Measurements from ENCODE around the gene KCNQ4. TPM values are rescaled to one million over a fixed set of nuclear protein-coding genes. Genes with fewer than 3 reads are reported as not detected.

KCNQ4 gene
- total RNA-seq = not detected

DNA sequence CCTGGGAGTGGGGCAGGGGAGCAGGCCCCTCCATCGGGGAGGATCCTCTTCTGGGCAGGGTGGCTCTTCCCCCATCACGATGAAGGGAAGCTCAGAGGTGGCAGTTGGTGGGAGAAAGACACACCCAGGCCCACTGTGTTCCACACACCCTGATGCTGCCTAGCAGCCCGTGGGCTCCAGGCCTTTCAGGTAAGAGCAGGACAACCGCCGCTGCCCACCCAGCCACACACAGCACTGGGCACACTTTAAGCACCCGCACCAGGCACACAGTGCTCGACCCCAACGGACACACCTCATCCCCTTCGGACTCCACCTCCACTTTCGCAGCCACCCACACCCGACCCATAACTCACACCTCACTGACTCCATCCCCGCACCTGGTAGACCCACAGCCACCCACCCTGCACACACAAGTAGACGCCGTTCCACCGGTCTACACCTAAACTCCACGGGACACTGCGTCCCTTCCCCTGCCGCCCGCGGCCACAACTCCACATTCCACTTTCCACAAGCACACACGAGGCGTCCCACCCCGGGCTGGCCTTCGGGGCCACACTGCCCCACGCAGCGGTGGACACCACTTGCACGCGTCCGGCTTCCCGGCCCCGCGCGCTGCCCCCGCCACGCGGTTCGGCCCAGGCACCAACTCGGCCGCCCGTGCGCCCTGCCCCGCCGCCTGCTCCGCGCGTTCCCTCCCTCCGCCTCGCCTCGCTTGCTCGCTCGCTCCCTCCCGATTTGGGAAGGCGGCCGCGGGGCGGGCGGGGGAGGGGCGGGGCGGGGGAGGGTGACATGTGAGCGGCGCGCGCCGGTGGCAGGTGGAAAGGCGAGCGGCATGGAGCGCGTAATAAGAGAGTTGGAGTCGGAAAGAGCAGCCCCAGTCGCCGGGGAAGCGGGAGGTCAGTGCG is at the start of gene KCNQ4:
Gene KCNQ4, plus strand, starts transcription at position 787 of the 905 bp plus-strand sequence. CDS start 307 bp downstream, outside the sequence.
- DNase-seq = no peak

DNA sequence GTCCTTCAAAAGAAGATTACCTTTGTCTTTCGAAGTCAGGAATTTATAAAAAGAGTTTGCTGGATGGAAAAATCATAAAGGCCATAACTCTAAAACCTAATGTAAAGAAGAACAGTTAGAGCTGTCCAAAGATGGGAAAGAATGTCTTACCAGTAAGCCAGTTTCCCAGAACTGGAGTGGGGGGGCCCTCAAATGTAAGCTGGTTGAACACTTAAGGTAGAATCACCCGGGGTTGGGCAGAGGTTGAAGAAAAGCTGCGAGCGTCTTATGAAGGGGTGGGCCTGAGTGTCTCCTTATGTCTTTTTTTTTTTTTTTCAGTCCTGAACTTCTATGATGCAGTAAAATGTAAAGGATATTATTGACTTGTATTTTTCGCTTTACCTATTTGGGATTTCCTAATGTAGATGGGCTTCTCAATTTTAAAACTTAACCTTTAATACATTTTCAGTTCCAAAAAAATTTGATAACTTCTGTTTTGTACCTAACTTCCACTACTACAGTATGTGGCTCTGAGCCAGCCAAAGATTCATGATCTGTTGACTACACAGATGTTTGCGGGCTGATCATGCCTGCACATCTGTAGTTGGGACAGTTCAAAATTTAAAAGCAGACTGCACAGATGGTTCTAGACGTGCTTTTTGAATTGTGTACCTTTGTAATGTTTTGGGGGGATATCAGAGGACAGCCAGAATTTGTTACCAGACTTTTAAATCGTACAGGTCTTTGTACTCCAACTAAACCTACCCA is 48.5 kb upstream of the KCNQ4 start:
- no peak for DNase-seq

DNA sequence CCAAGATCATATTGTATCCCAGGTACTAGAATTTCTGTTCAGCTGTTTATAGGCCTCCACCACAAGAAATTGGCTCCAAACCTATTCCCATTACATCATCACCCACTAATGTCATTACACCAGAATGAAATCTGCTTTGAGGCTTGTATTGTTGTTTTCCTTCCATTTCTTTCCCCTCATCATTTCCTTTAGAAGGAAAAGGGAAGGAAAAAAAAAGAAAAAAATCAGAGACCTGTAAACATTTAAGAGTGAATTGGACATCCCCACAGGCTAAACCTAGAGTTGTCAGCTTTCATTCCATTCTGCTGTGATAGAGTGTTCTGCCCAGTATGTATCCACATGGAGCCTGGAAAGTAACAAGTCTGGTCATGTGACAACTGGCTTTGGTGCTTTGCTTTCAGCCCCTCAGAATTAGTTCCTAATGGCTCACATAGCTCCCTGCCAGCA is 47.5 kb upstream of the KCNQ4 start:
- no peak for DNase-seq

DNA sequence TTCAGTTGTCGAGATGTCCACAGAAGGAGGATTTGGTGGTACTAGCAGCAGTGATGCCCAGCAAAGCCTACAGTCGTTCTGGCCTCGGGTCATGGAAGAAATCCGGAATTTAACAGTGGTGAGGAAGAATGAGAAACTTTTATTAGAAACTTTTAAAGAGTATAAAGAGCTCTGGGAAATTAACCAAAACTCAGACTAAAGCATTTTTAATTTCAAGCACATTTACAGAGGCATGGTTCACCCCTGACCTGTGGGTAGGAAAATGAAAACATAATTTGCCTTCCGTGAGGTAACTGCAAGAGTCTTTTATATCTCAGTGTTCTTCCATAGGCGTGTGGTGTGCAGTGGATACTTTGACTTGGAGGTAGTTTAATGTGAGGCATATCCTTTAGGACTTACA is 44.8 kb upstream of the KCNQ4 start:
- DNase-seq = no peak

DNA sequence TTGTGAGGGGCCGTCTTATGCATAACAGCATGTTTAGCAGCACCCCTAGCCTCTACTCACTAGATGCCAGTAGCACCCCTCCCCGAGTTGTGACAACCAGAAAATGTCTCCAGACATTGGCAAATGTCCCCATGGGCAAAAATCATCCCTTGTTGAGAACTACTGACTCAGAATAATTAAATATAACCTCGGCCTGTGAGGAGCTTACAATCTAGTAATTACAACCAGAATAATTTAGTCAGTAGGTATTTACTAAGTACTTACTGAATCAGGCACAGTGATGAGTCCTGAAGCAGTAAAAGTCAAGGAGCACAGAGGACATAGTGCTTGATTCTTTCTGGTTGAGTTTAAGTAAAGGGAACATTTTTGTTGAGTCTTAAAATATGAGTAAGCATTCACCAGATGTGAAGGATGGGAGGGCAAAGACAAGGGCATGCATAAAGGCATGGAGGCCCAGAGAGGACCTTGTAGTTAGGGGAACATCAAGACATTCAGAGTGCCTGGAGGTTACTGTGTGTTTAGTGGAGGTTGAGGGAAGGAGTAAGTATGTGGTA is 44.1 kb upstream of the KCNQ4 start:
- DNase-seq = no peak

DNA sequence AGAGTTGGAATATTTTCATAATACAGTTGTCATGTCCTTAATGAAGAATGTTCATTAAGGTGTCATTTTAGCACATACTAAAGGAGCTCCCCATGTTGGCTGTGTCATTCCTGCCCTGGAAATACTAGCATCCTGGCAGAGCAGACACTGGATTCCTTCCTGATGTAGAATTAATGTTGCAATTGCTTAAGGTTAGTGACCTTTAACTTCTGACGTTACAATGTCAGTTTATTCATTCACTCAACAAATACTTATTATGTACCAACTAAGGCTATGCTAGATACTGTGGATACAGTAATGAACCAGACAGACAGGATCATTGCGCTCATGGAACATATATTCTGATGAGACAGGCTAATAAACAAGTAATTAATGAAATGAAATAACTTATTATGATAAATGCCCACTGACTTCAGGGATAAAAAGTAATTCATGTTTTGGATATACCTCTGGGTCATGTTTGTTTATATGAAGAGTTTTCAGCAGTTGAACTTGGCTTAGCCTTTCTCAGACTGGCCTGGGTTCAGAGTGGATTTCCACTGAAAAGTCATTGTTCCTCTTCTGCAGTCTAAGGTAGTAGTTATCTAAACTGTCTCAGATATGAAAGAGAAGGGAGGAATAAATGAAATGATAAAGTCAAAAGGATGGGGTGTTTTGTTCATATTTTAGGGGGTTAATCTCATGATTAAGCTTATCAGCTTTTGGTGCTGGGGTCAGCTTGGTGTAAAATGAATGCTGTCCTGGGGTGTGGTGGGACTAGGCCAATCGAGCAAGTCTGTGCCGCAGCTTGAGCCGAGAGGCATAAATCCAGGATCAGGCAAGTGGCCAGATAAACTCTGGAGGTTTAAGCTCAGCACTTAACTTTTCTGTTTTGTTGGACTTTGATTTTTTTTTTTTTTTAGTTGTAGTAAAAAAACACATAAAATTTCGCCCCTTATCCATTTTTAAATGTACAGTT is 43.3 kb upstream of the KCNQ4 start:
- DNase-seq = no peak

DNA sequence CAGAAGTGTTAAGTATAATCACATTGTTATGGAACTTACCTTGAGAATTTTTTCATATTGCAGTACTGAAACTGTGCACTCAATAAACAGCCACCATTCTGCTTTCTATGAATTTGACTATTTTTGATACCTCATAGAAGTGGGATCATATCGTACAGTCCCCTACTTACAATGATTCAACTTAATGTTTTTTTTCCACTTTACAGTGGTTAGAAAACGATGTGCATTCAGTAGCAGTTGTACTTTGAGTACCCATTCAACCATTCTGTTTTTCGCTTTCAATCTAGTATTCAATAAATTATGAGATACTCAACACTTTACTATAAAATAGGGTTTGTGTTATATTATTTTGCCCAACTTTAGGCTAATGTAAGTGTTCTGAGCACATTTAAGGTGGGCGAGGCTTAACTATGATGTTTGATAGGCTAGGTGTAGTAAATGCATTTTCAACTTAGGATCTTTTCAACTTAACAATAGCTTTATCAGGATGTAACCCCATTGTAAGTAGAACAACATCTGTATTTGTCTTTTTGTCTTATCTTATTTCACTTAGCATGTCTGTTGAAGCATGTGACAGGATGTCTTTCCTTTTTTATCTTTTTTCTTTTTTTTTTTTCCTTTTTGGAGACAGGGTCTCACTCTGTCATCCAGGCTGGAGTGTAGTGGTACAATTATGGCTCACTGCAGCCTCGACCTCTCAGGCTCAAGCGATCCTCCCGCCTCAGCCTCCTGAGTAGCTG is 42.4 kb upstream of the KCNQ4 start:
- no peak for DNase-seq

DNA sequence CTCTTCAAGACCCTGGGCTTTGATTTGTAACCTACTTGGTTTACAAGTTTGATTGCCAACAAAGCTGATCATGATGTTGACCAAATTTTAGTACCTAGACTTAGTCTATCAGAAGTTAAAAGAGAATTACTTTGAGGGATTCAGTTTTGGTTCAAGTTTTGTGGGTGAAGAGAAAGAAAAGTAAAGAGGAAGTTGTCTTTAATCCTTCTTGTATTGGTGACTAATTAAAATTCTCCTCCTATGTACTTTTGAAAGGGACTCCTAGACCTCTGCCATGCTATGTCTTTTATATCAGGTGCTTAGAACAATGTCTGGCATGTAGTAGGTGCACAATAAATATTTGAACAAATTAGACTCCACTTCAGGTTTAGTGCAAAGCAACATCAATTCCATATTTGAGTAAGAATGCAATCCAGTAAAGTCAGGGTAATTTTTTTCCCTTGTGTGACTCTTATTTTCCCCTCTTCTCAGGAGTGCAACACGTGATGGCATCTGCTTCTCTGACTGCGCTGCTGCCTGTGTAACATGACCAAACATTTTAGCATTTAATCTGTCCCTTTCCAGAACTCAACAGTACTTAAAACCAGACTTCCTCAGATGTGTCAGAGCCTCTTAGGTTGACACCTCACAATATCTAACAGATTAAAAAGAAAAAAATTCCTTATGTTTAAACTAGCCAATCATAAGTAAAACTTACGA is 41.1 kb upstream of the KCNQ4 start:
- DNase-seq = no peak

DNA sequence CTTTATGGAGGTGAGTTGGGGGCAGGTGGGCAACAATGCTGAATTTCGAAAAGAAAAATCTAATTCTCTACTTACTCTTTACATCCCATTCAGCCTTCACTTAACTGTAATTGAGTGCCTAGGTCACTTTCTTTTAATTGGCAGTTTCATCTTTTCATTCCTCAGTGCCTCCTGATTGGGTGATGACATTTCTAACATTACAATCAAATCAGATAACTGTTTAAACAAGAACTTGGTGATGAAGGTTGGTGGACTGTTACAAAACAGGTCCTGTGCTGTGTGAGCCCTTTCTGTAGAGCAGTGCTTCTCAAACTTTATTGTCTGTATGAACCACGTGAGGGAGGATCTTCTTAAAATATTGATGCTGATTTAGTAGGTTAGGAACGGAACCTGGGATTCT is 40.1 kb upstream of the KCNQ4 start:
- DNase-seq = no peak

DNA sequence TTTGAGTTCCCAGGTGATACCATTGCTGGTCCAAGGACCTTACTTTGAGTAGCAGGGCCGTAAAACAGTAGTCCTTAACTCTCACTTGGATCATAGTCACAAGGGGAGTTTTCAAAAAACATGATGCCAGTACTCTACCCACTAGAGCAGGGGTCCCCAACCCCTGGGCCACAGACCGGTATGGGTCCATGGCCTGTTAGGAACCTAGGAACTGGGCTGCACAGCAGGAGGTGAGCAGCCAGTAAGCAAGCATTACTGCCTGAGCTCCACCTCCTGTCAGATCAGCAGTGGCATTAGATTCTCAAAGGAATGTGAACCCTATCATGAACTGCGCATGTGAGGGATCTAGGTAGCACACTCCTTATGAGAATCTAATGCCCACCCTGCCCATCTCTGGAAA is 39.7 kb upstream of the KCNQ4 start:
- no peak for DNase-seq

DNA sequence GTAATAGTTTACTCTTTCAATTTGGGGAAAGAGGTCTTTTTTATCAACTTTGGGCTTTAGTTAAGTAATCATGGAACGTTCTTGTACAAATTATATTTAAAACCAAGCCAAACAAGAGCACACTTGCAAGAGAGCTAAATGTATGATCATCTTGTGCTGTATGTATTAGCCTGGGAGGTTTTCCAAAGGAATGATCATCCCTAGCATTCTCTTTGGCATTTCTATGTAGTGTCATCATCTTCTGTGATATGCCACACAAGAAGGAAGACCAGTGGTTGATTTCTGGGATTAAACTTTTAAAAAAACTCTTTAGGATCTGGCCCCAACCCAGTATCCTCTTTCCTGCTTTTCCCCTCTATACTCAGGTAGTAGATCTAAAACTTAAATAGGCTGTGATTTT is 38.4 kb upstream of the KCNQ4 start:
- no peak for DNase-seq

DNA sequence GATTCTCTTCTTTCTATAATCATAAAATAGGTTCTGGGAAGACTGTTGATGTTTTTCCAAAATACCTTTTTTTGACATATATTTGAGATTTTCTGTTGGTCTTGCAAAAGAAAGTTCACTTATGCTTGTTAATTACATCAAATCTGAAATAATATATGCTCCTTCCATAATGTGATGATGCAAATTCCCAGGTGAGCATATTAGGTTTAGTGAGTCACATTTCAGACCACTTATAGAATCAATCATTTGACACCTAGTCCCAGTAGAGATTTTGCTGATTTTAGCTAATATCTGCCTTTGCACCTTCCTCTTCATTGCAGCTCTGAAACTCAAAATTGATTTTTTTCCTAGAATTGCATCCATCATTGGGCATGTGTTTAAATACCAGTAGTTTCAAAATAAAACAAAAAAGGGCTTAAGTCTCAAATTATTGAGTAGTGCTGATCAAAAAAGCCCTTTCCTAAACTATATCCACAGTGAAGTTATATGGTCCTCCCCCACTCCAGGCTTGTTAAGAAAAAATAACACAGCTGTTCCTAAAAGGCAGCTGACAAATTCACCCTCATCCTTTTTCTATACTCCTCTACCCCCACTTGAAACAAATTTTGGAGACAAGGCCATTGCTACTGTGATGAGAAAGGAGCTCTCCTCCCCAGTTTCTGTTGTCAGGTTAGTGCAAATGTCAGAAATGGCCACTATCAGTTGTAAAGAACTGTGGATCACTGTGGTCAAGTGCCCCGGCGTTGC is 37.1 kb upstream of the KCNQ4 start:
- no peak for DNase-seq

DNA sequence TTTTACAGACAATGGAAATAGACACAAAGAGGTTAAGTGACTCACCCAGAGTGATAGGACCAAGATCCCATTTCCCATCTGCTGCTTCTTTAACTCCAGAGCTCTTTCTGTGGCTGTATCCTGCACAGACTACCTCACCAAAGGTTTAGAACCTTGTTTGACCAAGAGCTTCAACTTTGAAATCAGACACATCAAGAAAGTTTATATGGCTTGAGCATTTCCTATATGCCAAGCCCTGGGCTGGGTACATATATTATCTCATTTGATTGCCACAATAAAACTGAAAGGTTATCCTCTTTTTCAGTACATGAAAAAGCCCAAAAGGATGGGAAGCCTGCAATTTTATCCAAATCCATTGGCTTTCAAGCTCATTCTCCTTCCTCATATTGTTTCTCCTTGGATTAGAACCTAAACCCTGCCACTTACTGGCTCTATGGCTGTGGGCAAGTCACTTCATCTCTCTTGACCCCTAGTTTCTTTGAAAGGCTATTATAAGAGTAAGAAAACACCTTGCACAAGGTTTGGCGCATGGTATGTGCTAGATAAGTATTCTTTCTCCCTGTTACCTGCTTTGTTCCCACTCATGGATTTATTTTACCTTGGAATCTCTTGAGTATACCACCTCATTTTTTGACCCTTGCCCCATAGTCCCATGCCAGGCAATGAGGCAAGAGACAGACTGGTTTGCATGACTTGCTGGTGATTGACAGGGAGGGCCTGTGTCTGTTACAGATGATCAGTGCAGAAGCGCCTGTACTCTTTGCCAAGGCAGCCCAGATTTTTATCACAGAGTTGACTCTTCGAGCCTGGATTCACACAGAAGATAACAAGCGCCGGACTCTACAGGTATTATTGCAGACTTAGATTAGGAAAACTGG is 34.5 kb upstream of the KCNQ4 start:
- no peak for DNase-seq

DNA sequence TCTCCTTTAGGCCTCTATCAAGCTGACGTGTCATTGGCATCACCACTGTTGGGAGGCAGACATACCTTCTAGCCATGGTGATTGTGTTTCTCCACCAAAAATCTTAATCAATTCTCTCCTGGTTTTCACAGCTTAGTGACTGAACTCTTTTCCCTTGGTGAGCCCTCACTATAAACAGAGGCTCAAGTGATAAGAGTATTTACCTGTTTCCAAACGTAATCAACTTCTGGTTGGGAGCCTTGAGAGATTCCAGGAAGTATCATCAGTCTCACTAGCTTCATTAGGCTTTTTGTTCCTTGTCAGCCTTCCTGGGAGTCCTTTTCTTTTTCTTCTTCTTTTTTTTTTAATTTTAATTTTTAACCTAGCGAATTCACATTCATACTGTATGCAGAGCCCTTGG is 33.8 kb upstream of the KCNQ4 start:
- DNase-seq = no peak

DNA sequence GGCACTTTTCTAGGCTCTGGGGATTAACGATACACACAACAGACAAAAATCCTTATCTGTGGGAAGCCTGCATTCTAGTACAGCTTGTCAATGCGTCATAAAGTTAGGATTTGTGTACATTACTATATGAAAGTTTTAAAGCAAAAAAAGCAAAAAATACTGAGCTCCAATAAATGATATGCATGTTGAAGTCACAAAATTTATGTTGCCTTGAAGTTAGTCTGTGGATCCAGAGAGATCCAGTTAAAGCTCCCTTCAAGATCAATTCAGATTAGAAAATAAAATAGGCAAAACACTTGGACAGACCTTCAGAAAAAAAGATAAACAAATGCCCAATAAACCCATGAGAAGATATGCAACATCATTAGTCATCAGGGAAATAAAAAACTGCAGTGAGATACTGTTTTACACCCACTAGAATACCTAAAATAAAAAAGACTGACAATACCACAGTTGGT is 33.1 kb upstream of the KCNQ4 start:
- no peak for DNase-seq

DNA sequence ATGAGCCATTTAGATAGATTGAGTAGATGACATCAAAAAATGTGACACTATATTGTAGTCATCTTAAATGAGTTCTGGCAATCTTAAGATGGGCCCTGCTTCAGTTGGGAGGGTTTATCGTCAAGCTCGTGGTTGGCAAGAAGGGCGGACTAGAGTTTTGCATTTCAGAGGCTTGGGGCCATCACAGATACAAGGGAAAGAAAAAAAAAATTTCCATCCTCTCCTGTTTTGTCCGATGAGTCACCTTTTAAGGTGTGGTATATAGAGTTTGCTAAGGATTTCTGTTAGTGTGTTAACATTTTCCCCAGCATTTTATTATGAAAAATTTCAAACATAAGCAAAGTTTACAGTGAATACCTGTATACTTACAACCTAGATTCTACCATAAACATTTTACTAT is 31.8 kb upstream of the KCNQ4 start:
- DNase-seq = no peak

DNA sequence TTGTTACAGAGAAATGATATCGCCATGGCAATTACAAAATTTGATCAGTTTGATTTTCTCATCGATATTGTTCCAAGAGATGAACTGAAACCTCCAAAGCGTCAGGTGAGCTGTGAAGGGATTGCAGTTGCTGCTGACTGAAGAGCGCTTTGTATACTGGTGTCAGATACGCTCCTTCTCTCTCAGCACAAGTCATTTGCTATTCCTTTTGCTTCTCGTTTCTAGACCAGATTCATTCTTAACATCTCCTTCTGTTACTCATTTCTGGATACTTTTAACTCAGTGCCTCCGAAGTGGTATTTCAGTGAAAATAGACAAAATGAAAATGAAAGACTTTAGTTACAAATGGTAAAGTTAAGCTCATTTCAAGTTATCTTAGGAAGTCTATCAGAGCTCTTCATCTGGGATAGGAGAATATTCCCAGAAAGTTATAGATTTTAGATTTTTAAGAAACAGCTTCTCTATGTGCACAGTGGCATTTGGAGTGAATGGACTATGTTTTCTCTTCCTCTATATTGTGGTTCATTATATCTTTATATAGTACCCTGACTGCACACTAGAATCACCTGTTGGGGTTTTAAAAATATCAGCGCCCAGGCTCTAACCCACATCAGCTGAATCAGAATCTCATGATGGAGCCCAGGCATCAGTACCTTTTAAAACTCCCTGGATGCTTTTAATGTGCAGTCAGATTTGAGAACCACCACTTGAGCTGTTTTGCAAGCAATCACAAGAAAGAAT is 30.3 kb upstream of the KCNQ4 start:
- DNase-seq = no peak

DNA sequence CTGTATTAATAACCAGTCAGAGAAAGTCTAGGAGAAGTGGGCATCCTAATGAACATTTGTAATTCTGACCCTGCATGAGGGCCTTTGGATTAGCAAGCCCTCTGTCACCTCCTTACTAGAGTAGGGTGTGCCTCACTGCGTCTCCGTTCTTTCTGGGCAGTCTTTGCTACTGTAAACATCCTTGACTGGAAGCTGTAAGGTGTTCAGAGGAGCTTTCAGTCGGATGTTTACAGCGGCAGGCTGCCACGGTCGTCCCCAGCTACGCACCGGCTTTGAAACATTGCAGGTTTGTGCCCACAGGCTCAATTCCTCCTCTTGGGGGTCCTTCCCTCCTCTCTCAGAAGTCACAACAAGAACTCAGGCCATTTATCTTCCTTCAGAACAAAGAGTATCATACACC is 29.4 kb upstream of the KCNQ4 start:
- DNase-seq = no peak
